Lung (tissue), 12 donors: ENCODE data around the gene PHF21A. TPM values are rescaled to one million over a fixed set of nuclear protein-coding genes. Genes with fewer than 3 reads are reported as not detected.

Source experiments
- ATAC-seq: fragments of 200-7000 bp; cut with Tn5 transposase; one replicate; pipeline ENCODE4 v1.9.1; 2020; ENCODE audit warnings: moderate number of reproducible peaks; ENCODE audit not compliant: insufficient read depth, low FRiP score
- DNase-seq, 3 donors: peaks; one replicate each; pipeline ENCODE4 v3.0.0-alpha.2; 2013 to 2017
- H3K27ac ChIP-seq, 2 donors: one replicate each; pipeline ENCODE4 v1.5.1; 2013; ENCODE audit warnings: mild to moderate bottlenecking in 2 of 2, moderate library complexity in 2 of 2, control low read depth in 1 of 2, inconsistent platforms in 1 of 2, low read depth in 1 of 2, low read length in 1 of 2
- H3K27me3 ChIP-seq, 3 donors: one replicate each; pipeline ENCODE4 v1.5.1; 2013; ENCODE audit warnings: low read length in 2 of 3; ENCODE audit not compliant: control insufficient read depth in 3 of 3, insufficient read depth in 3 of 3
- H3K36me3 ChIP-seq, 4 donors: one replicate each; pipeline ENCODE4 v1.5.1; 2013; ENCODE audit warnings: low read length in 4 of 4, mild to moderate bottlenecking in 1 of 4, moderate library complexity in 1 of 4; ENCODE audit not compliant: control insufficient read depth in 4 of 4, insufficient read depth in 4 of 4
- H3K4me1 ChIP-seq, 5 donors: one replicate each; pipeline ENCODE4 v1.5.1; 2013; ENCODE audit warnings: low read length in 5 of 5, mild to moderate bottlenecking in 2 of 5, moderate library complexity in 1 of 5; ENCODE audit not compliant: control insufficient read depth in 5 of 5, insufficient read depth in 5 of 5
- H3K4me3 ChIP-seq: one replicate; pipeline ENCODE4 v1.5.1; 2013; ENCODE audit warnings: mild to moderate bottlenecking, control low read depth, moderate library complexity
- H3K9ac ChIP-seq, 2 donors: one replicate each; pipeline ENCODE4 v1.5.1; 2013; ENCODE audit warnings: low read length in 2 of 2, control low read depth in 1 of 2; ENCODE audit not compliant: insufficient read depth in 1 of 2
- H3K9me3 ChIP-seq, 4 donors: one replicate each; pipeline ENCODE4 v1.5.1; 2013; ENCODE audit warnings: low read length in 3 of 4, mild to moderate bottlenecking in 1 of 4, moderate library complexity in 1 of 4; ENCODE audit not compliant: control insufficient read depth in 4 of 4, insufficient read depth in 3 of 4
- CTCF ChIP-seq: IDR thresholded peaks from 2 replicates; pipeline ENCODE4 v1.5.1; 2012; ENCODE audit warnings: mild to moderate bottlenecking; ENCODE audit errors: control extremely low read depth, extremely low read depth
- WGBS, 2 donors: extraction: QIAGEN DNeasy Blood & Tissue Kit; methylation state at CpG; one replicate each; pipeline ENCODE4 v1.1.7; 2013; 5-methylcytosine and 5-hydroxymethylcytosine counted together
- polyA plus RNA-seq, 2 donors: library from polyadenylated mRNA; stranded (reverse); fragments of 200-250 nt; gene quantifications; one replicate each; pipeline ENCODE4 v1.2.1, GENCODE V29; 2013
- total RNA-seq, 2 donors: library from RNA; depleted of rRNA in 1 of 2; stranded (reverse); fragments of >200 nt in 1 of 2; gene quantifications; one replicate each; pipeline ENCODE4 v1.2.1, GENCODE V29; 2014 to 2021
- donor health status: control.
- donor health status: control.
- donor health status: Bipolar disorder and iron deficiency.
- donor health status: healthy.
- donor health status: DM: yes; HTN: yes; CAD: no.

PHF21A gene
- total and polyA plus RNA-seq, 4 donors, result 16.2 to 57.0 (median 29.9) TPM

- H3K27ac ChIP-seq, result no peak overlapping the region
- no peak for ATAC-seq
- no peaks in the 10 kb centered on the region for H3K27me3 ChIP-seq
- WGBS, 2 donors, result 89 to 92% methylated on average over 12 of the region's 12 CpGs
- H3K36me3 ChIP-seq, result peaks cover 6 to 39% (median 13%) of the 10 kb centered on the region in 4 donors
- H3K9ac ChIP-seq, result no peak overlapping the region
- no peaks in the 10 kb centered on the region for H3K9me3 ChIP-seq
- no peak overlapping the region for H3K4me3 ChIP-seq
- no peak for TF ChIP-seq CTCF
- DNase-seq, result no peak
- H3K4me1 ChIP-seq, result peaks cover 0 to 6% (median 0%) of the 10 kb centered on the region in 5 donors
Observed at GRCh38 chr11:45934580-45935318, 186.5 kb downstream of the PHF21A start.

- DNase-seq, result no peak
- no peak overlapping the region for H3K27ac ChIP-seq
- H3K4me3 ChIP-seq, result no peak overlapping the region
- H3K36me3 ChIP-seq, result peaks cover 6 to 39% (median 13%) of the 10 kb centered on the region in 4 donors
- H3K9me3 ChIP-seq, result no peaks in the 10 kb centered on the region
- WGBS, 2 donors, result 91 to 92% methylated on average over 21 of the region's 21 CpGs
- H3K9ac ChIP-seq, result no peak overlapping the region
- H3K4me1 ChIP-seq, result peaks cover 0 to 6% (median 0%) of the 10 kb centered on the region in 5 donors
- H3K27me3 ChIP-seq, result no peaks in the 10 kb centered on the region
- no peak for ATAC-seq
- no peak for TF ChIP-seq CTCF
Observed at GRCh38 chr11:45933846-45934579, 187.2 kb downstream of the PHF21A start.

GRCh38 chr11:45933131-45933831, 188.0 kb downstream of the PHF21A start:
- H3K9ac ChIP-seq, result no peak overlapping the region
- H3K27me3 ChIP-seq, result no peaks in the 10 kb centered on the region
- peaks cover 6 to 39% (median 13%) of the 10 kb centered on the region in 4 donors for H3K36me3 ChIP-seq
- no peak for DNase-seq
- WGBS, 2 donors, result 58 to 67% methylated on average over 15 of the region's 15 CpGs
- peaks cover 0 to 6% (median 0%) of the 10 kb centered on the region in 5 donors for H3K4me1 ChIP-seq
- H3K9me3 ChIP-seq, result no peaks in the 10 kb centered on the region
- H3K27ac ChIP-seq, result no peak overlapping the region
- no peak overlapping the region for H3K4me3 ChIP-seq
- no peak for TF ChIP-seq CTCF
- ATAC-seq, result no peak
